GM19043 (cell line): ENCODE measurements around the gene HBB.
"Not testable (repeated sequence)": the region's sequence is repeated elsewhere in the genome, so short reads cannot be mapped to it uniquely, and the experiment has no call there.

ENCODE experiments used
- ATAC-seq: cut with Tn5 transposase; IDR thresholded peaks from one replicate; pipeline ENCODE4 v1.9.1; 2021; ENCODE audit warnings: low read depth; ENCODE audit not compliant: unreplicated experiment

Gene HBB

DNA sequence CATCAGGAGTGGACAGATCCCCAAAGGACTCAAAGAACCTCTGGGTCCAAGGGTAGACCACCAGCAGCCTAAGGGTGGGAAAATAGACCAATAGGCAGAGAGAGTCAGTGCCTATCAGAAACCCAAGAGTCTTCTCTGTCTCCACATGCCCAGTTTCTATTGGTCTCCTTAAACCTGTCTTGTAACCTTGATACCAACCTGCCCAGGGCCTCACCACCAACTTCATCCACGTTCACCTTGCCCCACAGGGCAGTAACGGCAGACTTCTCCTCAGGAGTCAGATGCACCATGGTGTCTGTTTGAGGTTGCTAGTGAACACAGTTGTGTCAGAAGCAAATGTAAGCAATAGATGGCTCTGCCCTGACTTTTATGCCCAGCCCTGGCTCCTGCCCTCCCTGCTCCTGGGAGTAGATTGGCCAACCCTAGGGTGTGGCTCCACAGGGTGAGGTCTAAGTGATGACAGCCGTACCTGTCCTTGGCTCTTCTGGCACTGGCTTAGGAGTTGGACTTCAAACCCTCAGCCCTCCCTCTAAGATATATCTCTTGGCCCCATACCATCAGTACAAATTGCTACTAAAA lies at the start of gene HBB:
HBB (minus strand) TSS at position 340 of the 579 bp plus-strand sequence; CDS start at position 290, 50 bp downstream.
- no peak for ATAC-seq

DNA sequence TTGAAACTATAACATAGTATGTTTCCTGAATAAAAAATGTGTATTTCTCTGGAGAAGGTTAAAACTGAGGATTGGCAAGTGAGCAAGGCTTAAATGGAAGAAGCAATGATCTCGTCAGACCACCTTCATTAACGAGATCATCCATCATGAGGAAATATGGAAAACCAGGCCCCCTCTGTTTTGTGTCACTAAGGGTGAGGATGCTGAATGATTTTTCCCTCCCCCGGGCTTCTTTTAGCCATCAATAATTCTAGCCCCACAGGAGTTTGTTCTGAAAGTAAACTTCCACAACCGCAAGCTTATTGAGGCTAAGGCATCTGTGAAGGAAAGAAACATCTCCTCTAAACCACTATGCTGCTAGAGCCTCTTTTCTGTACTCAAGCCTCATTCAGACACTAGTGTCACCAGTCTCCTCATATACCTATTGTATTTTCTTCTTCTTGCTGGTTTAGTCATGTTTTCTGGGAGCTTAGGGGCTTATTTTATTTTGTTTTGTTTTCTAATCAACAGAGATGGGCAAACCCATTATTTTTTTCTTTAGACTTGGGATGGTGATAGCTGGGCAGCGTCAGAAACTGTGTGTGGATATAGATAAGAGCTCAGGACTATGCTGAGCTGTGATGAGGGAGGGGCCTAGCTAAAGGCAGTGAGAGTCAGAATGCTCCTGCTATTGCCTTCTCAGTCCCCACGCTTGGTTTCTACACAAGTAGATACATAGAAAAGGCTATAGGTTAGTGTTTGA lies 48.7 kb upstream of the HBB start:
- ATAC-seq, result no peak

GRCh38 chr11:5274395-5274794 lies 47.5 kb upstream of the HBB start:
- no peak for ATAC-seq

- no peak for ATAC-seq
These were observed 45.6 kb upstream of the HBB start for GRCh38 chr11:5272395-5273017.

GRCh38 chr11:5269715-5270147 lies 42.9 kb upstream of the HBB start, which contains the start of gene HBE1:
HBE1 (minus strand) TSS chr11:5269945; CDS start chr11:5269890, 55 bp downstream.
- no peak for ATAC-seq

DNA sequence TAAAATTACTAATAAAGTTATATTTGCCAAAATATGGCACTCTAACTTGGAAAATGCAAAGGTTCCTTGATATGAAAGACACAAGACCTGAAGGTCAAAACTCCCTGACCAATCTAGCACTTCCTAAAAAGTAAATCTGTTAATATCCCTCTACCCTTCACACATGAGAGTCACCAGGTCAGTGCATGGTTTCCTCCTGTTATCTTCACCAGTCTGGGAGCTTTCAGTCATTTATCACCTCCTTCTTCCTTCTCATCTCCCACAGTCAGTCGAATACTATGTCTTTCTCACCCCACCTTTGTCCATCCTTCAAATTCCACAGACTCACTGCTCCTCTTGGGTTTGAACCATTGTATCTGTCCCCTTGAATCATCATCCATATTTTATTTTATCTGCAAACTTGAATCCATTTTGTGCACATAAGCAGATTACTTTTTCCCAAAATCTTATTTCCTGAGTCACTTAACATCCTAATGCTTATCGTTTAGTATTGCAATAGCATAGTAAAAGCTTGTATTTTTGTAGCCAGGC lies 40.2 kb upstream of the HBB start:
- no peak for ATAC-seq

DNA sequence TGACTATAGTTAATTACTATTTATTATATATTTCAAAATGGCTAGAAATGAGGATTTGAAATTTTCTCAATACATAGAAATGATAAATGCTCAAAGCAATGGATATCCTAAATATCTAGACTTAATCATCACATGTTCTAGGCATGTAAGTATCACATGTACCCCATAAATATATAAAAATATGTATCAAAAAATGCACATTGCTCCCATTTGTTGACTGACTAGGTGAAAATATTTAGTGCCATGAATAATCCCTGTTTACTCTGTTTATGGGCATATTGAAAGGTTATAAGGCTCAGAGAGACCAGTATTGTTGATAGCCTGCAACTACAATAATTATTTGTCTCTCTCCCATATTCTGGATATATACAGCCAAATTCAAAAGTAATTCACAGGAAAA lies 39.7 kb upstream of the HBB start:
- ATAC-seq, result no peak

GRCh38 chr11:5265832-5266231 lies 39.0 kb upstream of the HBB start:
- no peak for ATAC-seq

- no peak for ATAC-seq
These were observed 31.8 kb upstream of the HBB start for GRCh38 chr11:5258543-5259262.

GRCh38 chr11:5257296-5257695 lies 30.4 kb upstream of the HBB start:
- no peak for ATAC-seq

DNA sequence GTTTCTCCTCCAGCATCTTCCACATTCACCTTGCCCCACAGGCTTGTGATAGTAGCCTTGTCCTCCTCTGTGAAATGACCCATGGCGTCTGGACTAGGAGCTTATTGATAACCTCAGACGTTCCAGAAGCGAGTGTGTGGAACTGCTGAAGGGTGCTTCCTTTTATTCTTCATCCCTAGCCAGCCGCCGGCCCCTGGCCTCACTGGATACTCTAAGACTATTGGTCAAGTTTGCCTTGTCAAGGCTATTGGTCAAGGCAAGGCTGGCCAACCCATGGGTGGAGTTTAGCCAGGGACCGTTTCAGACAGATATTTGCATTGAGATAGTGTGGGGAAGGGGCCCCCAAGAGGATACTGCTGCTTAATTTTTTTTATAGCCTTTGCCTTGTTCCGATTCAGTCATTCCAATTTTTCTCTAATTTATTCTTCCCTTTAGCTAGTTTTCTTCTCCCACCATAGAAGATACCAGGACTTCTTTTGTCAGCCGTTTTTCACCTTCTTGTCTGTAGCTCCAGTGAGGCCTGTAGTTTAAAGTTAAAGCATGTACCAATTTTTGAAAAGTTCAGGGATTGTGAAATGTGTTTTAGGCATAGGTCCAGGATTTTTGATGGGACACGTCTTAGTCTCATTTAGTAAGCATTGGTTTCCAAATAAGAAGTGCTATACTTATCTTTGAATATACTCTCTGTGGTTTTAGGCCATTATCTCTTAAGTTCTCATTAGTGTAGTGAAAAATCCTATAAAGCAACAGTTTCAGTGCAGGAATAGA lies 28.0 kb upstream of the HBB start, which contains the start of gene HBG2:
HBG2 (minus strand) TSS at position 136 of the 768 bp plus-strand sequence; CDS start at position 83, 53 bp downstream.
- not testable (repeated sequence) for ATAC-seq

GRCh38 chr11:5254023-5254422 lies 27.2 kb upstream of the HBB start:
- ATAC-seq, result not testable (repeated sequence)

- not testable (repeated sequence) for ATAC-seq
These were observed 26.6 kb upstream of the HBB start for GRCh38 chr11:5253440-5253839.

DNA sequence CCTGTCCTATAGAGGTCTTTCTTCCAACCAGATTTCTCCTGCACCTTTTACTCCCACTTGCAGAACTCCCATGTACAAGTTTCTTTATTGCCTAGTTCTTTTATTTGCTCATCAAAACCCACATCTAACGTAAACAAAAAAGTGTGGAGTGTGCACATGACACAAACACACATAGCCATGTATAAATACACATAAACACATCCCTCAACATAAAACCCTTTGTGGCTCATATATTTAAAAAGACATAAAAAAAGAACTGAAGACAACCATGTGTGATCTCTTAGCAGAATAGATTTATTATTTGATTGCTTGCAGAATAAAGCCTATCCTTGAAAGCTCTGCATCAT lies 26.0 kb upstream of the HBB start:
- ATAC-seq, result no peak

DNA sequence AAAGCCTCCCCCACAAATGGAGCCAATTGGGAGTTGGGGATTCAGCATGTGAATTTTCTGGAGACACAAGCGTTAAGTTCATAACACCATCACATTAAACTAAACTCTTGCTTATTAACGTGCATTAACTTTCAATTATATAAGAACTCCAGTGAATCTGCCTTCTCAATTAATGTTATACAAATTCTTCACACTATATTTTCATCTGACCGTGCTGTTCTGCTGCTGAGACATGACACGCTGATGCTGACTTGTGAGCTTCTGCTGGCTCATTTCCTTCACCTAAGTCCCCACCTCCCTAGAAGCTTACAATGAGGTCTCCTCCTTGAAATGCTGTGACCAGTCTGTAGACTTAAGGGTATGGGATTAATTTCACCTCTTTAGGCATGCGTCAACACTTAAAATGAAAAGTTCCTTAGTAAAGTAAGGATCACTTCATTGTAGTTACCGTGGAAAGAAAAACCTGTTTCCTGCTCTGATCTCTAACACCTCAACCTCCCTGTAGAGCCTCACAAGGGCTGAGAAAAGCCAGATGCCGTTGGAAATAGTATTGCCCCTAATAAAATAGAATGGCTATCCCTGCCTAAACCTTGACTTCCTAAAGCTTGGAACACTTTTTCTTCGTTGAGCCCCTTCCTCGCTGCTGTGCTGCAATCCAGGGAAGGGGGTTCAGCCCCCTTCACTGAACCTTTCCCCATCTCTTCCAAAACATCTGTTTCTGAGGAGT lies 25.5 kb upstream of the HBB start:
- no peak for ATAC-seq

DNA sequence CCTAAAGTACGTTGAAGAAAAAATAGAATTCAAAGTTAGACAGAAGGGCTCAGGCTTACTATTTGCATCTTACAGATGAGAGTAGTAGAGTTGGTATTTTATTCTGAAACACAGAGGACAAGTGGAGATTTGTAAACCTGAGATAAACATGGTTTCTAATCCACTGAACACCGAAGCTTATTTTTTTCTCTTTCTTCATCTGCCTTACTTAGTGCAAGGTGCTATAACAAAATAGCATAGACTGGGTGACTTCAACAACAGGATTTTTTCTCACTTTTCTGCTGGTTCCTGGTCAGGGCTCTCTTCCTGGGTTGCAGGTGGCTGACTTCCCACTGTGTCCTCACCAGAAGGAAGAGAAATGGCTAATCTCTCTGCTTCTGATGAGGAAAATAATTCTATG lies 24.9 kb upstream of the HBB start:
- no peak for ATAC-seq

DNA sequence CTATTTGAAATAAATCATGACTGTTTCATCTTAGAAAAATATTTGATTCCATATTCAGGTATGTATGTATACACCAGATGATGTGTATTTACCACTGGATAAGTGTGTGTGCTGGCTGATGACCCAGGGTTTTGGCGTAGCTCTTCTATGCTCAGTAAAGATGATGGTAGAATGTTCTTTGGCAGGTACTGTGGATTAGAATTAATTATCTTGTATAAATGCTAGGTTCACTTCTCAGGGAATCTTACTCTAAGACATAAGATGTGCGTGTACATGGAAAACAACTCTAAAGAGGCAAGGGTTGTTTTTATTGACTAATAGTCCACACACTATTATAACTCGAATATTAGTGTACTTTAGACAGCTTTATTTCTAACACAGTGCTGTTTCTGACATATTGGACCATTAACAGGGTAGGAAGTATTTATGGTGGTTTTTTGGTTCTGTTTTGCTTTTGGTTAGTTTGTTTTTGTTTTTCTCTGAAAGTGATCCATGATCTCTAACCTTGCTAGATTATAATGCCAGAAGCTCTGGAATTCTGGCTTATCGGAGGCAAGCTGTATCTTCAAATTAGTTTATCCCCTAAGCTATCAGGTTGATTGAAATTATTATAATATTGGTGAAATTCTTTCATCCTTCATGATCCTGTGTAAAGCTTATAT lies 23.8 kb upstream of the HBB start:
- ATAC-seq, result no peak

GRCh38 chr11:5249807-5250396 lies 23.0 kb upstream of the HBB start, which contains the start of gene HBG1:
HBG1 (minus strand) TSS chr11:5249857; CDS start chr11:5249804, 53 bp downstream.
- not testable (repeated sequence) for ATAC-seq
